H1 (cell line): ENCODE data around the gene NLRX1. TPM values are rescaled to one million over a fixed set of nuclear protein-coding genes. Genes with fewer than 3 reads are reported as not detected.

ENCODE experiments used
- polyA plus RNA-seq, 7 experiments: library from polyadenylated mRNA; depleted of rRNA in 3 of 7; stranded (reverse) in 5 of 7; unstranded in 2 of 7; fragments of >200 nt in 5 of 7; fragments of 200-250 nt in 2 of 7; gene quantifications; 1 replicate in 5 of 7; 2 replicates in 1 of 7; 4 replicates in 1 of 7; pipeline versions ENCODE4 v1.2.1 to v1.2.3, GENCODE V29; 2011 to 2013; ENCODE audit warnings: missing spikeins in 2 of 7, mixed read lengths in 2 of 7
- total RNA-seq: library from RNA; stranded (reverse); fragmentation: NEBNext Ultra II Directional; extraction: Animal tissue kit (Norgen Biotek cat#: 25700); gene quantifications from 2 replicates; pipeline ENCODE4 v1.2.1, GENCODE V29; 2021
- TF ChIP-seq, protein P1 (sequence below): fragments of 300-600 bp; sonication (generic); IDR thresholded peaks from 2 replicates; pipeline ENCODE4 v1.7.1; 2012; ENCODE audit warnings: low read length, moderate library complexity, mild to moderate bottlenecking, inconsistent platforms; ENCODE audit not compliant: insufficient replicate concordance

NLRX1 gene
- total and polyA plus RNA-seq, 2 of the 8 experiments (the other 6 are each of a cell fraction or from before 2014, with no cell fraction given), result 13.2 to 18.6 TPM

DNA sequence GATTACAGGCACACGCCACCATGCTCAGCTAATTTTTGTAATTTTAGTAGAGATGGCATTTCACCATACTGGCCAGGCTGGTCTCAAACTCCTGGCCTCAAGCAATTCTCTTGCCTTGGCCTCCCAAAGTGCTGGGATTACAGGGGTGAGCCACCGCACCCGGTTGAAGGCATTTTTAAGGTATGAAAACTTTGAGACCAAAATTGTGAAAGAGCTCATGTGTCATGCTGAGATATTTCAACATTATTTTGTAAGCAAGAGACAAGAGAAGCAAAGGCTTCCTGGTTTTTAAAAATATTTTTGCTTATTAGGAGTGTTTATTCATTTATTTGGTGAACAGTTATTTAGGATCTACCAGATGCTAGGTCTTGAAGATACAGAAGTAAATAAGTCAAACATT lies 23.6 kb downstream of the NLRX1 start (continued):
- TF ChIP-seq, protein P1, sequence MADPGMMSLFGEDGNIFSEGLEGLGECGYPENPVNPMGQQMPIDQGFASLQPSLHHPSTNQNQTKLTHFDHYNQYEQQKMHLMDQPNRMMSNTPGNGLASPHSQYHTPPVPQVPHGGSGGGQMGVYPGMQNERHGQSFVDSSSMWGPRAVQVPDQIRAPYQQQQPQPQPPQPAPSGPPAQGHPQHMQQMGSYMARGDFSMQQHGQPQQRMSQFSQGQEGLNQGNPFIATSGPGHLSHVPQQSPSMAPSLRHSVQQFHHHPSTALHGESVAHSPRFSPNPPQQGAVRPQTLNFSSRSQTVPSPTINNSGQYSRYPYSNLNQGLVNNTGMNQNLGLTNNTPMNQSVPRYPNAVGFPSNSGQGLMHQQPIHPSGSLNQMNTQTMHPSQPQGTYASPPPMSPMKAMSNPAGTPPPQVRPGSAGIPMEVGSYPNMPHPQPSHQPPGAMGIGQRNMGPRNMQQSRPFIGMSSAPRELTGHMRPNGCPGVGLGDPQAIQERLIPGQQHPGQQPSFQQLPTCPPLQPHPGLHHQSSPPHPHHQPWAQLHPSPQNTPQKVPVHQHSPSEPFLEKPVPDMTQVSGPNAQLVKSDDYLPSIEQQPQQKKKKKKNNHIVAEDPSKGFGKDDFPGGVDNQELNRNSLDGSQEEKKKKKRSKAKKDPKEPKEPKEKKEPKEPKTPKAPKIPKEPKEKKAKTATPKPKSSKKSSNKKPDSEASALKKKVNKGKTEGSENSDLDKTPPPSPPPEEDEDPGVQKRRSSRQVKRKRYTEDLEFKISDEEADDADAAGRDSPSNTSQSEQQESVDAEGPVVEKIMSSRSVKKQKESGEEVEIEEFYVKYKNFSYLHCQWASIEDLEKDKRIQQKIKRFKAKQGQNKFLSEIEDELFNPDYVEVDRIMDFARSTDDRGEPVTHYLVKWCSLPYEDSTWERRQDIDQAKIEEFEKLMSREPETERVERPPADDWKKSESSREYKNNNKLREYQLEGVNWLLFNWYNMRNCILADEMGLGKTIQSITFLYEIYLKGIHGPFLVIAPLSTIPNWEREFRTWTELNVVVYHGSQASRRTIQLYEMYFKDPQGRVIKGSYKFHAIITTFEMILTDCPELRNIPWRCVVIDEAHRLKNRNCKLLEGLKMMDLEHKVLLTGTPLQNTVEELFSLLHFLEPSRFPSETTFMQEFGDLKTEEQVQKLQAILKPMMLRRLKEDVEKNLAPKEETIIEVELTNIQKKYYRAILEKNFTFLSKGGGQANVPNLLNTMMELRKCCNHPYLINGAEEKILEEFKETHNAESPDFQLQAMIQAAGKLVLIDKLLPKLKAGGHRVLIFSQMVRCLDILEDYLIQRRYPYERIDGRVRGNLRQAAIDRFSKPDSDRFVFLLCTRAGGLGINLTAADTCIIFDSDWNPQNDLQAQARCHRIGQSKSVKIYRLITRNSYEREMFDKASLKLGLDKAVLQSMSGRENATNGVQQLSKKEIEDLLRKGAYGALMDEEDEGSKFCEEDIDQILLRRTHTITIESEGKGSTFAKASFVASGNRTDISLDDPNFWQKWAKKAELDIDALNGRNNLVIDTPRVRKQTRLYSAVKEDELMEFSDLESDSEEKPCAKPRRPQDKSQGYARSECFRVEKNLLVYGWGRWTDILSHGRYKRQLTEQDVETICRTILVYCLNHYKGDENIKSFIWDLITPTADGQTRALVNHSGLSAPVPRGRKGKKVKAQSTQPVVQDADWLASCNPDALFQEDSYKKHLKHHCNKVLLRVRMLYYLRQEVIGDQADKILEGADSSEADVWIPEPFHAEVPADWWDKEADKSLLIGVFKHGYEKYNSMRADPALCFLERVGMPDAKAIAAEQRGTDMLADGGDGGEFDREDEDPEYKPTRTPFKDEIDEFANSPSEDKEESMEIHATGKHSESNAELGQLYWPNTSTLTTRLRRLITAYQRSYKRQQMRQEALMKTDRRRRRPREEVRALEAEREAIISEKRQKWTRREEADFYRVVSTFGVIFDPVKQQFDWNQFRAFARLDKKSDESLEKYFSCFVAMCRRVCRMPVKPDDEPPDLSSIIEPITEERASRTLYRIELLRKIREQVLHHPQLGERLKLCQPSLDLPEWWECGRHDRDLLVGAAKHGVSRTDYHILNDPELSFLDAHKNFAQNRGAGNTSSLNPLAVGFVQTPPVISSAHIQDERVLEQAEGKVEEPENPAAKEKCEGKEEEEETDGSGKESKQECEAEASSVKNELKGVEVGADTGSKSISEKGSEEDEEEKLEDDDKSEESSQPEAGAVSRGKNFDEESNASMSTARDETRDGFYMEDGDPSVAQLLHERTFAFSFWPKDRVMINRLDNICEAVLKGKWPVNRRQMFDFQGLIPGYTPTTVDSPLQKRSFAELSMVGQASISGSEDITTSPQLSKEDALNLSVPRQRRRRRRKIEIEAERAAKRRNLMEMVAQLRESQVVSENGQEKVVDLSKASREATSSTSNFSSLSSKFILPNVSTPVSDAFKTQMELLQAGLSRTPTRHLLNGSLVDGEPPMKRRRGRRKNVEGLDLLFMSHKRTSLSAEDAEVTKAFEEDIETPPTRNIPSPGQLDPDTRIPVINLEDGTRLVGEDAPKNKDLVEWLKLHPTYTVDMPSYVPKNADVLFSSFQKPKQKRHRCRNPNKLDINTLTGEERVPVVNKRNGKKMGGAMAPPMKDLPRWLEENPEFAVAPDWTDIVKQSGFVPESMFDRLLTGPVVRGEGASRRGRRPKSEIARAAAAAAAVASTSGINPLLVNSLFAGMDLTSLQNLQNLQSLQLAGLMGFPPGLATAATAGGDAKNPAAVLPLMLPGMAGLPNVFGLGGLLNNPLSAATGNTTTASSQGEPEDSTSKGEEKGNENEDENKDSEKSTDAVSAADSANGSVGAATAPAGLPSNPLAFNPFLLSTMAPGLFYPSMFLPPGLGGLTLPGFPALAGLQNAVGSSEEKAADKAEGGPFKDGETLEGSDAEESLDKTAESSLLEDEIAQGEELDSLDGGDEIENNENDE, result no peak
